ENCODE data around the gene CD72.
A peak's percentile ranks its signal among the peaks of the same experiment; 100 is the strongest.

The CD72 gene, protein sequence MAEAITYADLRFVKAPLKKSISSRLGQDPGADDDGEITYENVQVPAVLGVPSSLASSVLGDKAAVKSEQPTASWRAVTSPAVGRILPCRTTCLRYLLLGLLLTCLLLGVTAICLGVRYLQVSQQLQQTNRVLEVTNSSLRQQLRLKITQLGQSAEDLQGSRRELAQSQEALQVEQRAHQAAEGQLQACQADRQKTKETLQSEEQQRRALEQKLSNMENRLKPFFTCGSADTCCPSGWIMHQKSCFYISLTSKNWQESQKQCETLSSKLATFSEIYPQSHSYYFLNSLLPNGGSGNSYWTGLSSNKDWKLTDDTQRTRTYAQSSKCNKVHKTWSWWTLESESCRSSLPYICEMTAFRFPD

DNA sequence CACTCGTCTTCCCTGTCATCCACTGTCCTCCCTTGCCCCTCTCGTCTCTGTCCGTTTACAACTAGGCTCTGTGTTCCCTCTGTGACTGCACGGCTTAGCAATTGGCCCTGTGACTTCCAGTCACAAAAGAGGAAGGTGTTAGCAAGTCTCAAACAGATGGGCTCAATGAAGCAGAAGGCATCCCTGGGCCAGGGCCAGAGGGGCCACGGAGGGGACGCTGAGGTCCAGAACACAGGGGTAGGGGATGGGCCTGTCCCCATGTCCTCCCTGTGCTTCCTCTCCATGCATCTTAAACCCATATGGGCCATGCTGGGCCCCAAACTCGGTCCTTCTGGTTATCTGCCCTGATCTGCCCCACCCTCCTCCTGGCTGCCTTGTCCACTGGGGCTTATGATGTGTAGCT lies at the start of gene CD72:
Gene CD72 (minus strand): TSS at position 89 of the 403 bp plus-strand sequence. CDS start 110 bp downstream, outside the sequence.
- no peak for DNase-seq

DNA sequence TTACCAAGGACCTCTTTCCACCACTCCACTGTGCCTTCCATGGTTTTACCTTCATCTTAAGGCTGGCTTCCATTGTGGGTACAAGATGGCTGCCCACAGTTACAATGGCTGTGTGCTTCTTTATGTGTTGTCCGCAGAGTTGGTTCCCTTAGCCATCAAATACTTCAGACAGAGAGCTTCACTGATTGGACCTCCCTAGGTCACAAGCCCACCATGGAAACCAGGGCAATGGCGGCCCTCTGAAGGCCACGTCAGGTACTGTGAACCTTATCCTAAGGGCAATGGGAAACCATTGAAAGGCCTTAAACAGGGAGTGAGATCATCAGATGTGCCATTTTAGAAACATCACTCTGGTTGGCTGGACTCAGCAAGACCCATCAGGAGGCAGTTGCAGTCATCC lies 49.7 kb upstream of the CD72 start:
- DNase-seq, result no peak

DNA sequence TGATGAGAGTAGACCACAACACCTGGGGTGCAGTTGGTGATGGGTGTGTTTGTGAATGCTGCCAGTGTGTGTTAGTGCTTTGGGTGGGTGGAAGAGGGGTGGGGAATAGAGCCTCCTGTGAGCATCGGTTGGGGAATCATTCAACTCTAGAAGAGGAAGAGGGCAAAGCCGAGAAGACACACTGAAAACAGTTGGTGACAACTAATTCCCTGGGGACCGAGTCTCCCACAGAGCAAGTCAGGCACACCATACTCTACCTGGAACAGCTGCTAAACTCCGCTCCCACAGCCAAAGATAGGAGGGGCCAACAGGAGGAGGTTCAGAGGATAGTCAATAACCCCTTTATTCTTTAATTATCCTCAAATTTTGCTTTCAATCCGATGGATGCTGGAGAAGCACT lies 48.3 kb upstream of the CD72 start:
- DNase-seq, result no peak

DNA sequence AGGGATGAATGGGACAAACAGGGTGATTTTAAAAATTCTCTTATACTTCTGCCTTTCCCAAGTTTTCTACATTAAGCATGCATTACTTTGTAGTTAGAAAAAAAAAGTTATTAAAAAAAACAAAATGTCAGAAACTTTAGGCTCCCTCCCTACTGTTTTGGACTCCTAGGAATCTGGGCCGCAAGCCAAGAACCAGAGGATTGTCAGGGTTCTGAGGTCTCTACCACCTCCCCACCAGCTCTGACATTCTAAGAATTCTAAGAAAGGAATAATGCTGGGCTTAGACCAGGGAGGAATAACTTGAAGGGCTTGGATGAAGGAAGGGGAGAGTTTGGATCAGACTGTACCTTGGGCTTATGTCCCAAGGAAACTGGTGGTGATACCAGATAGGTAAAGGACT lies 47.8 kb upstream of the CD72 start:
- no peak for DNase-seq

DNA sequence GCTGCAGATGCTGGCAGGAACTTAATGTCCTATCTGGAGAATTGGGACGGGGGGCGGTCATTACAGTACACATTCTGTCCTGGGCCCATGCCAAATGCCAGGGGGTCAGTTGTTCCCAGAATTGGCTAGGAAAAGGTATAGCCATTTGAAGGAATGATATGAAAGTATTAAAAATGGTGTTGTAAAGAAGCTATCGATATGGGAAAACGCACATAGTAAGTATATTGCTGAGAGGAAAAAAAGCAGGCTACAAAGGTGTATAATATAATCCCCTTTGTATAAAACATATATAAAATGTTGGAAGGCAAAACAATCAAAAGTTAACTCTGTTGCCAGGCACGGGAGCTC lies 47.2 kb upstream of the CD72 start:
- no peak for DNase-seq

DNA sequence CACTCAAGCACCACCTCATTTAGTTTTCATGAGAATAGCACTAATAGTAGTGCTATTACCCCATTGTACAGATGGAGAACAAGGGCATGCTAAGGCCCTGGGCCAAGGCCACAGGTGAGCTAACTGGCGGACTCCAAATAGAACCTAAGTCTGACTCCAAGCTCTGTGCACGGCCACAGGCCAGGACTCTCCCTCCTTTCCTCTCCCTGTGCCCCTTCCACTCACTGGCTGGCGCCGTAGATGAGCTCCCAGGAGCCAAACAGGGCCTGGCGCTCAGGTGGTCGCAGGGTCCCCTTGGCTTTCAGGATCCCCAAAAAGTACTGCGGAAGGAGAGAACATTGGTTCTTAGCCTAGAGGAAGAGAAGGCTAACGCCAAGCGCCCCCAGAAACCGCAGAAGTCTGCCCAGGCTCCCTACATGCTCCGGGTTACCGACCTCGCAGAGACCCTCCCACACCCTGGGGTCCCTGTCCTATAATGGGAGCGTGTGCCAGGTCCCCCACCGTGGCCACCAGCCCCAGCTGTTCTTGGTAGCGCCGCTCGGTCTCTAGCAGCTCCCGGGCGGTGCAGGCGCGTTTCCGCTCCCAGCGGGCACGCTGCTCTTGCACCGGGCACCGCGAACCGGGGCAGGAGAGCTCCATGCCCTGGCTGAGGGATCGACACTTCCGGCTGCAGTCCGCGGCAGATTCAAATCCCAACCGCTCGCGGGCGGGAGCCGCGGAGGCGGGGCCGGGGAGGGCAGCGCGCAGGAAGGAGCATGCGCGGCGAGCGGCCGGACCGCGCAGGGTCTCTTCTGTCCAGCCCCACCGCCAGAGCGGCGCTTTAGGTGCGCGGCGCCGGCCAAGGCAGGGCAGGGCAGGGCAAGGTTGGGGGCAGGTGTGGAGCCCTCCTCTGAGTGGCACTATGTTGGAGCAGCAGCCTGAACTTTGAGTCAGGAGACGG lies 46.6 kb upstream of the CD72 start, which contains the start of gene ARHGEF39:
Gene ARHGEF39 (minus strand): TSS at position 665 of the 940 bp plus-strand sequence. CDS start 26 bp downstream, at position 639.
- DNase-seq, result peak; percentile 61

DNA sequence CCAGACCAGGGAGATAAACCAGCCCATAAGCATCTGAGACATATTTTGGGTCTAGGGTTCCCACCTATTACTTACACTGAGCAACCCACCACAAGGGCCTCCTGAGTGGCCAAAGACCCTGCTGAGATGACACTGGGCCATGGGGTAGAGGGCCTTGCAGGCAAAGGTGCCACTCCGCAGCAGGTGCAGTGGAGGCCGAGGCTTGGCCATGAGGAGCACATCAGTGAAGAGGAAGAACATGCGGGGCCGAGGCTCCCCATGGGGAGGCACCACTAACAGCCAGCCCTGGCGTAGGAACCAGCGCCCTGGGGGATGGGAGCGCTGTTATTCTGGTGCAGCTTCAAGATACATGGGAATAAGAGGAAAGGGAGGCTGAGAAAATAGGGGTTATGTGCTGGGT lies 44.2 kb upstream of the CD72 start:
- no peak for DNase-seq

DNA sequence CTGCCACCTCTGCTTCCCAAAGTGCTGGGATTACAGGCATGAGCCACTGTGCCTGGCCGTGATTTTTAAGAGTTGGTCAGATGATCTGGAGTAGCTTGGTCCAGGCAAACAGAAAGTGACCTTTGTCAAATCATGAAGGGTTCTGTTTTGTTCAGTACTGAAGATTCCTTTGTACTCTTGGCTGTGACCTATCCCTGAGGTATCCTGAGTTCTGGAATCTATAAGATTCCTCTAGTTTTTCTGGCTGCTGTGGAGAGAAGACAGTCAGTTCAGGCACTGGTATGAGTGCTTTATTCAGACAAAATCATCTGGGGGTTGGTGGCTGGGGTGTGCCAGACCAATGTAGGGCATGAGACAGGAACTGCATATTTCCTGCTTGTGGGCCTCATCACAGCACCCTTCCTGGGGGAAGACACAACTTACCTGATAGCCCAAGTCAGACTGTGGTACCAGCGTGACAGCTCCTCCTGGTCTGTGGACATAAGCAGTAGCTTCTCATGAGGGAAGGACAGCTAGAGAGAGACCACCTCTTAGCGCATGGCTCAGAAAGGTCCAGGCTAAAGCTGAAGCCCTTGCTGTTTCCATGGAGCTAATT lies 43.6 kb upstream of the CD72 start:
- DNase-seq, result peak; percentile 43

DNA sequence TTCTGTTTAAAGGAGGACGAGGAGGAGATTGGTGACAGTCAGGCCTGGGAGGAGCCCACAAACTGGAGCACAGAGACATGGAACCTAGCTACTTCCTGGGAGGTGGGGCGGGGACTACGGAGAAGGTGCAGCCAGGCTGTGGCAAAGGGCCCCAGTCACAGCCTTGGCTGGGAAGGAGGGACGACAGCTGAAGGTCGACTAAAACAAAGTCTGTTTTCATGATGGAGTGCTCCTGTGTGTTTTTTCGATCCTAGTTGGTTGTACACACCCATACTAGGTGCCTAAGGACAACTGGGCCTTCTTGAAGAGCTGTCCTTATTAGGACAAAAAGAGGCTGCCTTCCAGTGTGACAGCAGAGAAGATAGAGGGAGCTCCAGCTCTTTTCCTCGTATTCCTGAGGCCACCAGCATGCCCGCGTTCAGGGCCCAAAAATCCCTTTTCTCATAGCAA lies 42.8 kb upstream of the CD72 start:
- DNase-seq, result no peak

DNA sequence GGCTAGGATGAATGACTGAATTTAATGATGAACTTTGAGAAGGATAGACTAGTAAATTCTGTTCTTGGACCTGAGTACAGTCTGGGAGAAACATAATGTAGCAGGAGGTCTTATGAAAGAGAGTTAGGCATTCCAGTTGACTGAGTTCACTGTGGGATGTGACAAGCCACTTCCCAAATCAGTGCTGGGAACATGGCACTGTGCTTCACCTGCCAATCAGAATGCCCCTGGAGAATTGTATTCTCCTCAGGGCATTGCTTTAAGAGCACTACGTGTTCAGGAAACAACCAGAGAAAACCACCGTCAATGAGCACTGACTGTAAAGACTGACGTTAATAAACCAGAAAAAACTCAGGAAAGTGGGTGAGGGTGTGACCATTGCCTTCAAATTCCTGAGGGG lies 41.1 kb upstream of the CD72 start:
- no peak for DNase-seq

DNA sequence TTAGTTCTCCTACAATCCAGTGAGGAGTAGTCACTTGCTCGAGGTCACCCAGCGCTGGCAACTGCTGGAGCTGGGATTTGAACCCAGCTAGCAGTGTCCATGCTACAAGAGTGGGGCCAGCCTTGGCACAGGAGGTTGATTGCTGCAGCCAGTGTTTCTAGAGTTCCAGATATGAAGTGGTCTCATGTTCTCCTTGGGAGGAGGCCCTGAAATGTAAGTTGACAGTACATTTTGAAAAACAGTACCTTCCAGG lies 40.7 kb upstream of the CD72 start:
- DNase-seq, result no peak

DNA sequence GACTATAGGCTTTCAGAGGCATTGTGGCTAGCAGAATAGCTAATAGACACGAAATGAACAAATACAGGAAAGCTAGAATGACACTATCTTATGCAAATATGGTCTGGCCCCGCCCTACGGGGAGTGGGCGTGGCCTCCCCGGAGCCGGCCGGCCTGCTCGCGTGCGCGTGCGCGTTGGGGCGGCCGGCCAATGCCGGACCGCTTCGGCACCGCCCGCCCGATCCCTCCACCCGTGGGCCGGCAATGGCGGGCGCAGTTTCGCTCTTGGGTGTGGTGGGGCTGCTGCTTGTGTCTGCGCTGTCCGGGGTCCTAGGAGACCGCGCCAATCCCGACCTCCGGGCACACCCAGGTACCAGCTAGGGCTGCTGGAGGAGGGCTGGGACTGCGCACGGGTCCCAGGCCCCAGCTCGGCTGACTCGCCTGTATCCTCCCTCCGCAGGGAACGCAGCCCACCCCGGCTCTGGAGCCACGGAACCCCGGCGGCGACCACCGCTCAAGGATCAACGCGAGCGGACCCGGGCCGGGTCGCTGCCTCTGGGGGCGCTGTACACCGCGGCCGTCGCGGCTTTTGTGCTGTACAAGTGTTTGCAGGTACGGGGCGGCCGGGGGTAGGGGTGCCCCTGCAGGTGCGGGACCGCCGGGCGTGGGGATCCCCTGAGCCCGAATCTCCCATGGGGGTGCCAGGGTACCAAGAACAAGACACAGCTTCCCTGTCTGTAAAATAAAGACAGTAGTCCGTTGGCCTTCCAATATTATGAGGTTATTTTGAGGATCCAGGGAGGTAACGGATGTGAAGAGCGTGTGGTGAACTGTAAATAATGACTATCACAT lies 40.1 kb upstream of the CD72 start, which contains the start of gene CCDC107:
Gene CCDC107 (plus strand): TSS at position 156 of the 831 bp plus-strand sequence. CDS start 88 bp downstream, at position 244.
- DNase-seq, result peak; percentile 73

DNA sequence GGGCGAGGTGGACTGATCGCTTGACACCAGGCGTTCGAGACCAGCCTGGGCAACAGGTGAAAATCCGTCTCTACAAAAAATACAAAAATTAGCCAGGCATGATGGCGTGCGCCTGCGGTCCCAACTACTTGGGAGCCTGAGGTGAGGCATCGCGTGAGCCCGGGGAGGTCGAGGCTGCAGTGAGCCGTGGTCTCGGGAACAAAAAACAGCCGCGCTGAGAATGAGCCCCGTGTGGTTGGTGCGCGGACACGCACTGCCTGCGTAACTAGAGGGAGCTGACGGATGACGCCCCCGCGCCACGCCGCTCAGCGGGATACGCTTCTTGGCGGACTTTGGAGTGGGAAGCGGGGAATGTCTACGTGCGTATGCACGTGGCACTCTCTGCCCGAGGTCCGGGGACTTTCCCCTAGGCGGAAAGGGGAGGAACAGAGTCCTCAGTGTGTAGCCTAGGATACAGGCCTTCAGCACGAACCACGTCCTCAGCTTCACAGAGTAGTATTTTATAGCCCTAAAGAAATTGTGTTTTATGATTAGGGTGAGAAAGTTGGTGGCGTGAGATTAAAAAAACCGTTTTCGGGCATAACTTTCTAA lies 39.4 kb upstream of the CD72 start, which contains the start of gene RMRP:
Gene RMRP (minus strand): TSS at position 474 of the 591 bp plus-strand sequence.
- DNase-seq, result peak; percentile 70

DNA sequence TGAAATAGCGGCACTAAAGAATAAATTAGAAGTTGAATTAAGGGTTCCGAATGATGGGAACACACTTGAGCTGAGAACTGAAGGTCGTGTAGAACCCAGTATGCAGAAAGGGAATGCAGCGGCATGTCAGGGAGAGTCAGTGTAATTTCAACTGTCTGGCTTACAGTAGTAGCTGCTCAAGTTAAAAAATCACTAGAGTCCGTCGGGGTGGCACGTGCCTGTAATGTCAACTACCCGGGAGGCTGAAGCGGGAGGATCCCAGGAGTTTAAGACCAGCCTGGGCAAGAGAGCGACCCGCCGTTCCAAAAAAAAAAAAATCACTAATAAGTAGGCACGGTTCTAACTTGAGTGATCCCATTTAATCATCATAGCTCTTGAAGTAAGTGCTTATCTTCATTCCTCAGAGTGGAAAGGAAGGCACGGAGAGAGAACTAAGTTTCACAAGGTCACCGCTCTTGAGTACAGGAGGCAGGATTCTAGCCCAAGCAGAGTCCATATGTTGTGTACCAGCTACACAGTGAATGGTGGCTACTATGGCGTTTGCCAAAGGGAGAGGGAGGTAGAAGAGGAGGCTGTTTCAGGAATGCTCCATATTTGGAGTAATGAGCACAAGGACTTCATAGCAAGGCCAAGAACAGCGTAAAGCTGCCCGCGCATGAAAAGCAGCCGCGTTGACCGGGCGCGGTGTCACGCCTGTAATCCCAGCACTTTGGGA lies 38.8 kb upstream of the CD72 start:
- DNase-seq, result no peak

DNA sequence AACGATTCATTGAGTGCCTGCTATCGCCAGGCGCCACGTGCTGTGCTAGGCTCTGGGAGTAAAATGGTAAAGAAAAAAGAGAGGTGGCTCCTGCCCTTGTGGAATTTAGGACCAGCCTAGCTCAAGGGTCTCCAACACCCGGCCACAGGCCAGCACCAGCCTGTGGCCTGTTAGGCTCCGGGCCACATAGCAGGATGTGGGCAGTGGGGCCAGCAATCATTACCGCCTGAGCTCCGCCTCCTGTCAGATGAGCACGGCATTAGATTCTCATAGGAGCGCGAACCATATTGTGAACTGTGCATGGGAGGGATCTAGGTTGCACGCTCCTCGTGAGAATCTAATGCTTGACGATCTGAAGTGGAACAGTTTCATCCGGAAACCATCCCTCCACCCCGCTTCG lies 38.1 kb upstream of the CD72 start:
- no peak for DNase-seq

DNA sequence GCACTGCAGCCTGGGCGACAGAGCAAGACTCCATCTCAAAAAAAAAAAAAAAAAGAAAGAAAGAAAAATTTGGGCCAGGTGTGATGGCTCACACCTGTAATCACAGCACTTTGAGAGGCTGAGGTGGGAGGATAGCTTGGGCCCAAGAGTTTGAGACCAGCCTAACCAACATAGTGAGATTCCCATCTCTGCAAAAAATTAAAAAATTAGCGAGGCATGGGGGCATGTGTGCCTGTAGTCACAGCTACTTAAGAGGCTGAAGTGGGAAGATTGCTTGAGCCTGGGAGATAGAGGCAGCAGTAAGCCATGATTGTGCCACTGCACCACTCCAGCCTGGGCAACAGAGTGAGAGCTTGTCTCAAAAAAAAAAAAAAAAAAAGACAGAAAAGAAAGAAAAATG lies 35.4 kb upstream of the CD72 start:
- DNase-seq, result no peak

DNA sequence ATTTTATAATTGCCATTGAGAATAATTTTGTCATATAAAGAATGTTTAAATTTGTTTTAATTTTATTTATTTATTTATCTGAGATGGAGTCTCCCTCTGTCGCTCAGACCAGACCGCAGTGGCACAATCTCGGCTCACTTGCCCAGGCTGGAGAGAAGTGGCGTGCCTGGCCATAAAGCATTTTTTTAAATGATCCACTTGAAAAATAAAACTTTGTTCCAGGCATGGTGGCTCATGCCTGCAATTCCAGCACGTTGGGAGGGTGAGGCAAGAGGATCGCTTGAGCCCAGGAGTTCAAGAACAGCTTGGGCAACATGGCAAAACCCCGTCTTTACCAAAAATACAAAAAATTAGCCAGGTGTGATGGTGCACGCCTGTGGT lies 34.6 kb upstream of the CD72 start:
- no peak for DNase-seq

DNA sequence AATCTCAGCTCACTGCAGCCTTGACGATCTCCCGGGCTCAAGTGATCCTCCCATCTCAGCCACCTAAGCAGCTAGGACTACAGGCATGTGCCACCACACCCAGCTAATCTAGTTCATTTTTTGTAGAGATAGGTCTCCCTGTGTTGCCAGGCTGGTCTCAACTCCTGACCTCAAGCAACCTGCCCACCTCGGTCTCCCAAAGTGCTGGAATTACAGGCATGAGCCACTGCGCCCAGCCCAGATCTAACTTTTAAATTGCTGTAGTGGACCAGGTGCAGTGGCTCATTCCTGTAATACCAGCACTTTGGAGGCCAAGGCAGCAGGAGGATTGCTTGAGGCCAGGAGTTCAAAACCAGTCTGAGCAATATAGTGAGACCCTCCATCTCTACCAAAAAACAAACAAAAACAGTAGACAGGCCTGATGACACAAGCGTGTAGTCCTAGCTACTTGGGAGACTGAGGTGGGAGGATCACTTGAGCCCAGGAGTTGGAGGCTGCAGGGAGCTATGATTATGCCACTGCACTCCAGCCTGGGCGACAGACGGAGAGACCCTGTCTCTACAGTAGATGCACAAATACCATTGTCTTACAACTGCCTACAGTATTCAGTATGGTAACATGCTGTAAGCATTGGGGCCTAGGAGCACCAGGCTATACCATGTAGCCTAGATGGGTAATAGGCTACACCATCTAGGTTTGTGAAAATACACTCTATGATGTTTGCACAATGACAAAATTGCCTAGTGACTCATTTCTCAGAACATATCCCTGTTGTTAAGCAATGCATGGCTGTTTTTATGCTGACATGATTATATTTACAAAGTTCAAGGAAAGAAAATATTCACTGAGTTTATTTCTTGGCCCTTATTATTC lies 34.0 kb upstream of the CD72 start:
- DNase-seq, result no peak

DNA sequence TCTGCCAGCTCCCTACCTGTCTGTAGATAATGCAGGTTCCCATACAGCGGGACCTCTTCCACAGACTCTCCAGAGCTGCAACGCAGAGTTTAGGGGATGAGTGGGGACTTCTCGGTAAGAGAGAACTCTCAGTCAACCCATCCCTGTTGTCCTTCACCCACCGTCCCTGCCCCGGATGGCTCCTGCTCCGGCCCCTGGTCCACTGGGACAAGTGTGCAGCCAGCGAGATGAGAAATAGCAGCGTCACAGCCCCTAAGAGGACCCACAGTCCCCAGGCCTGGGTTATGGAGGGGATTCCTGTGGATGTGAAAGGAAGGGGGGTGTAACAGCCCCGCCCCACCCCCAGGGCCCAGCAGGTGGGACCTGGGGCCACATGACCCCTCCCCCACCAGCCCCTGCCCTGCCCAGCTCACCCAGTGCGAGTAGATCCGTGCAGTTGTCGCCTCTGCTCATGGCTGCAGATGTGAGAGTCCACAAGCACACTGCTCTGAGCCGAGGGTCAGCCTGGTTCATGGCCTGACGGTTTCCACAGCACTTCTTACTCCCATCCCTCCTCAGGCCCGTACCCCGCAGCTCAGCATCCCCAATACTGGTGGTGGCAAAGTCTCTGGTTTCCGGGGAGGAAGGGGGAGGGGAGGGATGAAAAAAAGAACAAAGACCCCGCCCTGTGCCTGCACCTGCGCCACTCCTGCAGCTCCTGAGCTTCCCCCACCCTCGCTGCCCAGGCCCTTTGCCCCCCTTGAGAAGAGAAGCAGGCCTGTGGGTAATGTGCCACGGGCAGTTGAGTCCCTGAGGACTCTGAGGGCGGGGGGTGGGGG lies 32.3 kb upstream of the CD72 start, which contains the start of gene SIT1:
Gene SIT1 (minus strand): TSS at position 591 of the 818 bp plus-strand sequence. CDS start 78 bp downstream, at position 513.
- peak; percentile 35 for DNase-seq
